ENCODE results near the gene ASPN.

Gene ASPN

DNA sequence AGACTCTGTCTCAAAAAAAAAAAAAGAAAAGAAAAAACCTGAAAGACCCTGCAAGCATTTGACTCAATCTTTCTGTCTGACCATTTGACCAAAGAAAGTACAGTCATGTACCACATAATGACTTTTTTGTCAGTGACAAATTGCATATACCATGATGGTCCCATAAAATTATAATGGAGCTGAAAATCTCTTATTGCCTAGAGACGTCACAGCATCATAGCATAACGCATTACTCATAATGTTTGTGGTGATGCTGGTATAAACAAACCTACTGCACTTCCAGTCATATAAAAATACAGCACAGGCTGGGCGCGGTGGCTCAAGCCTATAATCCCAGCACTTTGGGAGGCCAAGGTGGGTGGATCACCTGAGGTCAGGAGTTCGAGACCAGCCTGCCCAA lies 43.0 kb upstream of the ASPN start:
- DNase-seq = no peak
- Histone ChIP-seq H3K36me3 (replicated peaks) (no peaks in the 10 kb centered on the region), H3K27me3 (replicated peaks) (no peaks in the 10 kb centered on the region), H3K4me3 (ENCODE audit: low read depth, low read length) (no peak overlapping the region), H3K27ac (no peak overlapping the region)
- TF ChIP-seq, protein P1, sequence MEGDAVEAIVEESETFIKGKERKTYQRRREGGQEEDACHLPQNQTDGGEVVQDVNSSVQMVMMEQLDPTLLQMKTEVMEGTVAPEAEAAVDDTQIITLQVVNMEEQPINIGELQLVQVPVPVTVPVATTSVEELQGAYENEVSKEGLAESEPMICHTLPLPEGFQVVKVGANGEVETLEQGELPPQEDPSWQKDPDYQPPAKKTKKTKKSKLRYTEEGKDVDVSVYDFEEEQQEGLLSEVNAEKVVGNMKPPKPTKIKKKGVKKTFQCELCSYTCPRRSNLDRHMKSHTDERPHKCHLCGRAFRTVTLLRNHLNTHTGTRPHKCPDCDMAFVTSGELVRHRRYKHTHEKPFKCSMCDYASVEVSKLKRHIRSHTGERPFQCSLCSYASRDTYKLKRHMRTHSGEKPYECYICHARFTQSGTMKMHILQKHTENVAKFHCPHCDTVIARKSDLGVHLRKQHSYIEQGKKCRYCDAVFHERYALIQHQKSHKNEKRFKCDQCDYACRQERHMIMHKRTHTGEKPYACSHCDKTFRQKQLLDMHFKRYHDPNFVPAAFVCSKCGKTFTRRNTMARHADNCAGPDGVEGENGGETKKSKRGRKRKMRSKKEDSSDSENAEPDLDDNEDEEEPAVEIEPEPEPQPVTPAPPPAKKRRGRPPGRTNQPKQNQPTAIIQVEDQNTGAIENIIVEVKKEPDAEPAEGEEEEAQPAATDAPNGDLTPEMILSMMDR (IDR thresholded peaks at IDR 0.05; ENCODE audit: low read depth, low read length, missing control alignments) = no peak
- in situ Hi-C loops (cut with HindIII; ENCODE audit: low pct_ligation_motif_present, low sequenced_read_pairs) = no loop called here

DNA sequence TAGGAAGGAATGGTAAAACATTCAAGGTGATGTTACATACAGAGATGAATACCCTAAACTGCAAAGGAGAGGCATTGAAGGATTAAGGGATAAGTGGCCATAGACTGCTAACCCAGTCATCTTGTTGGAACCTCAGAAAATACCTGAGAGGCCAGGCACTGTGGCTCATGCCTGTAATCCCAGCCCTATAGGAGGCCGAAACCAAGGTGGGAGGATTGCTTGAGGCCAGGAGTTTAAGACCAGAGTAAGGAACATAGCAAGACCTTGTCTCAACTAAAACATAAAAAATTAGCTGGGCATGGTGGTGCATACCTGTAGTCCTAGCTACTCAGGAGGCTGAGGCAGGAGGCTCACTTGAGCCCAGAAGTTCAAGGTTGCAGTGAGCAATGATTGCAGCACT lies 42.6 kb upstream of the ASPN start:
- Histone ChIP-seq H3K4me3 (ENCODE audit: low read depth, low read length) (no peak overlapping the region), H3K27me3 (replicated peaks) (no peaks in the 10 kb centered on the region), H3K27ac (no peak overlapping the region), H3K36me3 (replicated peaks) (no peaks in the 10 kb centered on the region)
- TF ChIP-seq, protein P1 (IDR thresholded peaks at IDR 0.05; ENCODE audit: low read depth, low read length, missing control alignments) = no peak
- in situ Hi-C loops (cut with HindIII; ENCODE audit: low pct_ligation_motif_present, low sequenced_read_pairs) = no loop called here
- no peak for DNase-seq

DNA sequence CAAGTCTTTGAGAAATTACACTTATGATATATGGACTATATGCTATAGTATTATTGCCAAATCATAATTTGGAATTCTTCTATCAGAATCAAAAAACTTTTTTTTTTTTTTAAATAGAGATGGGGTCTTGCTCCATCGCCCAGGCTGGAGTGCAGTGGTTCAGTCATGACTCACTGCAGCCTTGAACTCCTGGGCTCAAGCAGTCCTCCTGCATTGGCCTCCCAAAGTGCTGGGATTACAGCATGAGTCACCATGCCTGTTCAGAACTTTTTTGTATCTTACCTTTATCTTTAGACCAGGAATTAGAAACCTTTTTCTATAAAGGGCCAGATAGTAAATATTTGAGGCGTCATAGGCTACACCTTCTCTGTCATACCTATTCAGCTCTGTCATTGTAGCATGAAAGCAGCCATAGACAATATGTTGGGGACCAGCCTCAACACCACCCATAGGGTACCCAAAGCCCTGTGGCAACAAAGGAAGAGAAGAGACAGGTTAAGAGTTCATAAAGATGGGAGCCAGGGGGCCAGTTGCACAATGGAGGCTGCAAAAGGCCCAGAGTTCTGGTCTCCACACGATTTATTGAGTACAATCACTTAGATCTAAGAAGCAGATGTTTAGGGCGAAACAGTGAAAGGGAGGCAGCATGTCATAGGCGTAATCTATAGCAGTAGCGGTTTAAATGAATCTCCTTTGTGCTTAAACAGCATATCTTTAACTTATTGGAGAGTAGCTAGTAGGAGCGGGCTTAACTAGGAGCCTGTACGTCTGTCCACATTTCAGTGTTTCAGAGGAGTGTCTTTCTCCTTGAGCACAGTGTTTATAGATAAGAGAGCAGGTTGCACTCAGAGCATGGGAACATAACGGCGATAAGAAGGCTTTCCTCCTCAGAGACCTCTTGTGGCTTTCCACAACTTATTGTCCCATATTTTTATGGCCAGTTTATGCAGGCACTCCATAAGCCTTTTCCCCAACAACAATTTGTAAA lies 41.0 kb upstream of the ASPN start:
- no peak for DNase-seq
- in situ Hi-C loops (cut with HindIII; ENCODE audit: low pct_ligation_motif_present, low sequenced_read_pairs) = no loop called here

DNA sequence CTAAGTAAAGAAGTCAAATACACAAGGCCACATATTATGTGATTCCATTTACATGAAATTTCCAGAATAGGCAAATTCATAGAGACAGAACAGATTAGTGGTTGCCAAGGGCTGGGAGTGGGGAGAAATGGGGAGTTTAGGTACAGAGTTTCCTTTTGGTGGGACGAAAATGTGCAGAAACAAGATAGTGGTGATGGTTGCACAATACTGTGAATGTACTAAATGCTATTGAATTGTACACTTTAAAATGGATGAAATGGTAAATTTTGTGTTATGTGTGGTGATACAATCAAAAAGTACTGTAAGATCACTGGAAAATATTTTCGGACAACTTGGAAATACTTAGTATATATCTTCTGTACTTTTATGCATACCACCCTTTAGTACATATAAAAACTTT lies 38.5 kb upstream of the ASPN start:
- no peak overlapping the region for H3K4me3 ChIP-seq (ENCODE audit: low read depth, low read length)
- TF ChIP-seq, protein P1 (IDR thresholded peaks at IDR 0.05; ENCODE audit: low read depth, low read length, missing control alignments) = no peak
- H3K27ac ChIP-seq = no peak overlapping the region
- in situ Hi-C loops (cut with HindIII; ENCODE audit: low pct_ligation_motif_present, low sequenced_read_pairs) = no loop called here
- H3K27me3 ChIP-seq (replicated peaks) = no peaks in the 10 kb centered on the region
- no peaks in the 10 kb centered on the region for H3K36me3 ChIP-seq (replicated peaks)
- DNase-seq = no peak

More for the DNA sequence above, 41.0 kb upstream of the ASPN start:
- Histone ChIP-seq H3K4me3 (ENCODE audit: low read depth, low read length) (no peak overlapping the region), H3K27ac (no peak overlapping the region), H3K27me3 (replicated peaks) (no peaks in the 10 kb centered on the region), H3K36me3 (replicated peaks) (no peaks in the 10 kb centered on the region)
- TF ChIP-seq, protein P1 (IDR thresholded peaks at IDR 0.05; ENCODE audit: low read depth, low read length, missing control alignments) = no peak

DNA sequence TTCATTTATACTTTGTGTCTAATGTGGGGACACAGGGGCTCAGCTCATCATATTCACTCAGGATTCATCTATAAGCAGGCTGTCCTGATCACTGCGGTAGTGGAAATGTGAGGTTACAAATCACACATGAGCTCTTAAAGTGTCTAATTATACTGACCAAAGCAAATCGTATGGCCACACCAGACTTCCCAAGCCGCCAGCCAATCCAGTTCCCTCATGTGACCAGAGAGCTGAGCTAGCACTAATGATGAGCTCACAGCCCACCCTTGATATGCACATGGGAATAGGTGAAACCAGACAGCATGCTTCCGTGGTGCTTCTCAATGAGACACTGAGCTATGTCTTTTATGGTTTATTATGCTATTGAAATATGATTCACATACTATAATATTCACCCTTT lies 35.9 kb upstream of the ASPN start:
- no peak for DNase-seq
- Histone ChIP-seq H3K36me3 (replicated peaks) (no peaks in the 10 kb centered on the region), H3K27ac (no peak overlapping the region), H3K27me3 (replicated peaks) (no peaks in the 10 kb centered on the region), H3K4me3 (ENCODE audit: low read depth, low read length) (no peak overlapping the region)
- in situ Hi-C loops (cut with HindIII; ENCODE audit: low pct_ligation_motif_present, low sequenced_read_pairs) = no loop called here
- TF ChIP-seq, protein P1 (IDR thresholded peaks at IDR 0.05; ENCODE audit: low read depth, low read length, missing control alignments) = no peak
